ENCODE results near the gene GMFB. TPM values are rescaled to one million over a fixed set of nuclear protein-coding genes. Genes with fewer than 3 reads are reported as not detected.

Gene GMFB
- total RNA-seq, 1 experiment from 2014 or later = 63.7 TPM

GRCh38 chr14:54489731-54490444 is 1.1 kb upstream of the GMFB start (continued):
- TF ChIP-seq ZNF532 (CRISPR knock-in tag; IDR thresholded peaks at IDR 0.05; ENCODE audit: borderline replicate concordance) (no peak), NR3C1 (CRISPR knock-in tag; conservative IDR thresholded peaks at IDR 0.05; ENCODE audit: low read depth) (no peak), ZNF512 (CRISPR knock-in tag; IDR thresholded peaks at IDR 0.05; ENCODE audit: borderline replicate concordance) (no peak), CTCF (IDR thresholded peaks at IDR 0.05) (no peak), ZNF317 (CRISPR knock-in tag; IDR thresholded peaks at IDR 0.05; ENCODE audit: borderline replicate concordance, low read depth) (no peak), E2F1 (CRISPR knock-in tag; IDR thresholded peaks at IDR 0.05) (no peak), GABPB1 (CRISPR knock-in tag; IDR thresholded peaks at IDR 0.05) (no peak)

- POLR2A ChIA-PET = interaction anchor here (0.7 kb wide), 2 partner anchors 921 to 1936 kb away, joined by 3 to 7 read pairs; partner anchors contain the start of gene GPR137C
- DNase-seq (ENCODE audit: low spot score) = no peak
- Mint-ChIP-seq H3K27ac (peak overlapping the region; percentile 95), H3K36me3 (no peaks in the 10 kb centered on the region), H3K27me3 (ENCODE audit: low read depth) (no peaks in the 10 kb centered on the region), H3K9me3 (no peaks in the 10 kb centered on the region), H3K4me3 (peak overlapping the region; percentile 83), H3K4me1 (peaks cover 49% of the 10 kb centered on the region)
- CTCF ChIA-PET = interaction anchor here (1.4 to 3.5 kb wide), 3 partner anchors 20 to 76 kb away, joined by 3 to 16 read pairs (median 3); partner anchors contain the start of gene CGRRF1
- no peak for ATAC-seq
- no peak for TF ChIP-seq ATF1 (CRISPR knock-in tag; IDR thresholded peaks at IDR 0.05)
- TF ChIP-seq ZSCAN18 (CRISPR knock-in tag; IDR thresholded peaks at IDR 0.05) = no peak
- no peak for TF ChIP-seq GABPB1 (CRISPR knock-in tag; IDR thresholded peaks at IDR 0.05)
- TF ChIP-seq JUN (CRISPR knock-in tag; IDR thresholded peaks at IDR 0.05) = no peak
- TF ChIP-seq AFF4 (CRISPR knock-in tag; IDR thresholded peaks at IDR 0.05; ENCODE audit: borderline replicate concordance) = no peak
- TF ChIP-seq FOXP4 (CRISPR knock-in tag; IDR thresholded peaks at IDR 0.05) = no peak
- no peak for TF ChIP-seq ETV6 (CRISPR knock-in tag; IDR thresholded peaks at IDR 0.05)
- TF ChIP-seq ZNF671 (CRISPR knock-in tag; IDR thresholded peaks at IDR 0.05) = no peak
- TF ChIP-seq RORB (CRISPR knock-in tag; IDR thresholded peaks at IDR 0.05) = no peak
- no peak for TF ChIP-seq NFYB (CRISPR knock-in tag; conservative IDR thresholded peaks at IDR 0.05; ENCODE audit: low read depth)
- no peak for TF ChIP-seq NFE2L1 (CRISPR knock-in tag; IDR thresholded peaks at IDR 0.05)
These were observed 521 bp upstream of the GMFB start for GRCh38 chr14:54489318-54489683.

Measured in WTC11 (cell line).